NB4 (cell line): ENCODE data around the gene FAM76A.

Experiments used
- MYC ChIP-seq: IDR thresholded peaks from 2 replicates; pipeline ENCODE4 v1.6.1; 2011; ENCODE audit warnings: low read depth, low read length
- TF ChIP-seq, protein P1 (sequence below): IDR thresholded peaks from one replicate; pipeline ENCODE4 v1.5.1; 2012; ENCODE audit warnings: low read depth, low read length

DNA sequence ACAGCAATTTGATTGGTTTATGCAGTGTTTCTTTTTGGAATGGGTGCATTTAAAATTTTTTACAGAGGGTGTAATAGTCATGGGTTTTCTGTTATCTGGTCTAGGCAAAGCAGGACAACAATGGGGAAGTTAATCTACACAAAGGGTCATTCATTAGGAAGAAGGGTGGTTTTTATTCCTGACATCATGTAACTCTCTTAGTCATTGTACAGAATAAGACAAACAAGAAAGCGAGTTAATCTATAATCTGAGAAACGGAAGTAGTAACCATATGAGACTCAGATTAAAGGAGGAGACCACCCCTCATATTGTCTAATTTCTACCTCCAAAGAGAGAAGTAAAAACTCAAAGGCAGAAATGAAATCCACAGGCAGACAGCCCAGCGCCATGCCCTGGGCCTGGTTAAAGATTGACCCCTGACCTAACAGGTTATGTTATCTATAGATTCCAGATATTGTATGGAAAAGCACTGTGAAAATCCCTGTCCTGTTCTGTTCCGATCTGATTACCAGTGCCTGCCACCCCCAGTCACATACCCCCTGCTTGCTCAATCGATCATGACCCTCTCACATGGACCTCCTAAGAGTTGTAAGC lies 43.3 kb upstream of the FAM76A start:
- TF ChIP-seq, protein P1, sequence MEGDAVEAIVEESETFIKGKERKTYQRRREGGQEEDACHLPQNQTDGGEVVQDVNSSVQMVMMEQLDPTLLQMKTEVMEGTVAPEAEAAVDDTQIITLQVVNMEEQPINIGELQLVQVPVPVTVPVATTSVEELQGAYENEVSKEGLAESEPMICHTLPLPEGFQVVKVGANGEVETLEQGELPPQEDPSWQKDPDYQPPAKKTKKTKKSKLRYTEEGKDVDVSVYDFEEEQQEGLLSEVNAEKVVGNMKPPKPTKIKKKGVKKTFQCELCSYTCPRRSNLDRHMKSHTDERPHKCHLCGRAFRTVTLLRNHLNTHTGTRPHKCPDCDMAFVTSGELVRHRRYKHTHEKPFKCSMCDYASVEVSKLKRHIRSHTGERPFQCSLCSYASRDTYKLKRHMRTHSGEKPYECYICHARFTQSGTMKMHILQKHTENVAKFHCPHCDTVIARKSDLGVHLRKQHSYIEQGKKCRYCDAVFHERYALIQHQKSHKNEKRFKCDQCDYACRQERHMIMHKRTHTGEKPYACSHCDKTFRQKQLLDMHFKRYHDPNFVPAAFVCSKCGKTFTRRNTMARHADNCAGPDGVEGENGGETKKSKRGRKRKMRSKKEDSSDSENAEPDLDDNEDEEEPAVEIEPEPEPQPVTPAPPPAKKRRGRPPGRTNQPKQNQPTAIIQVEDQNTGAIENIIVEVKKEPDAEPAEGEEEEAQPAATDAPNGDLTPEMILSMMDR = no peak
- TF ChIP-seq MYC = no peak
